OCI-LY3 (cell line): Measurements from ENCODE around the gene SPATC1L.

Source experiments
- CTCF ChIP-seq: fragments of 200-600, 300-600 bp; sonication (generic); IDR thresholded peaks from 2 replicates; pipeline ENCODE4 v1.5.1; 2014; ENCODE audit warnings: antibody characterized with exemption, low read length, low read depth
- EZH2phosphoT487 ChIP-seq: fragments of 200-600 bp; shearing (Covaris generic); IDR thresholded peaks from 2 replicates; pipeline ENCODE4 v1.6.1; 2018; ENCODE audit warnings: antibody characterized with exemption, mixed run types, low read depth

GRCh38 chr21:46211786-46212720 is 27.8 kb upstream of the SPATC1L start:
- no peak for TF ChIP-seq CTCF
- TF ChIP-seq EZH2phosphoT487: no peak
